Vagina (tissue), 2 donors: ENCODE measurements around the gene PRR23E. TPM values are rescaled to one million over a fixed set of nuclear protein-coding genes. Genes with fewer than 3 reads are reported as not detected.
A peak's percentile ranks its signal among the peaks of the same experiment; 100 is the strongest.

Source experiments
- DNase-seq, 2 donors: peaks; one replicate each; pipeline ENCODE4 v3.0.0-alpha.2; 2017; ENCODE audit errors: extremely low spot score in 2 of 2
- H3K27ac ChIP-seq: fragments of 200-600 bp; sonication (generic); one replicate; pipeline ENCODE4 v1.5.1; 2019
- H3K27me3 ChIP-seq: fragments of 200-600 bp; sonication (generic); one replicate; pipeline ENCODE4 v1.5.1; 2019
- H3K36me3 ChIP-seq, 2 donors: fragments of 200-600 bp; sonication (generic); one replicate each; pipeline ENCODE4 v1.5.1; 2017 to 2019
- H3K4me1 ChIP-seq: fragments of 200-600 bp; sonication (generic); one replicate; pipeline ENCODE4 v1.5.1; 2019
- H3K4me3 ChIP-seq, 2 donors: fragments of 200-600 bp; sonication (generic); 1 replicate in 1 of 2; 2 replicates in 1 of 2; pipeline ENCODE4 v1.5.1; 2016 to 2019
- H3K9me3 ChIP-seq: fragments of 200-600 bp; sonication (generic); one replicate; pipeline ENCODE4 v1.5.1; 2019
- CTCF ChIP-seq, 3 experiments: fragments of 450-650 bp in 2 of 3; fragments of 200-600 bp in 1 of 3; sonication (generic) in 1 of 3; IDR thresholded peaks; one replicate each; pipeline ENCODE4 v1.5.1; 2017 to 2019; ENCODE audit warnings: antibody characterized with exemption in 3 of 3, mild to moderate bottlenecking in 2 of 3, moderate library complexity in 2 of 3
- POLR2A ChIP-seq, 2 donors: fragments of 450-650 bp; IDR thresholded peaks; one replicate each; pipeline ENCODE4 v1.6.1; 2017; ENCODE audit warnings: antibody characterized with exemption in 2 of 2, mild to moderate bottlenecking in 2 of 2, moderate library complexity in 2 of 2
- POLR2AphosphoS5 ChIP-seq, 2 donors: sonication (generic); formaldehyde crosslinking; IDR thresholded peaks; one replicate each; pipeline ENCODE4 v1.9.0; 2017; ENCODE audit warnings: antibody characterized with exemption in 2 of 2, mild to moderate bottlenecking in 2 of 2, low read depth in 1 of 2; ENCODE audit not compliant: insufficient read depth in 1 of 2
- intact Hi-C: fragments of 100-400 bp; cut with DNase I; formaldehyde crosslinking; loops from one replicate; pipeline ENCODE4 v1.15.1; 2023
- total RNA-seq: library from RNA; depleted of rRNA; stranded (reverse); fragments of >200 nt; gene quantifications from one replicate; pipeline ENCODE4 v1.2.3, GENCODE V29; 2016

The PRR23E gene
- total RNA-seq, 1 donor from 2014 or later: not detected

GRCh38 chr3:127218454-127218922 is 25.6 kb downstream of the PRR23E start:
- H3K27me3 ChIP-seq: no peaks in the 10 kb centered on the region
- no peak overlapping the region for H3K27ac ChIP-seq
- H3K9me3 ChIP-seq: no peaks in the 10 kb centered on the region
- no peaks in the 10 kb centered on the region for H3K36me3 ChIP-seq
- H3K4me1 ChIP-seq: no peaks in the 10 kb centered on the region
- H3K4me3 ChIP-seq: no peak overlapping the region
- intact Hi-C loops: no loop called here
- no peak for TF ChIP-seq POLR2AphosphoS5 (IDR thresholded peaks at IDR 0.05; ENCODE audit: insufficient read depth in 1 of 2, low read depth in 1 of 2)
- peak; percentile 60 to 64 for DNase-seq

- Histone ChIP-seq H3K27ac (no peak overlapping the region), H3K36me3 (no peaks in the 10 kb centered on the region), H3K4me1 (no peaks in the 10 kb centered on the region), H3K4me3 (no peak overlapping the region), H3K27me3 (no peaks in the 10 kb centered on the region), H3K9me3 (no peaks in the 10 kb centered on the region)
- DNase-seq: peak; percentile 62 to 70
- intact Hi-C loops: no loop called here
- TF ChIP-seq CTCF (IDR thresholded peaks at IDR 0.05) (no peak), POLR2A (IDR thresholded peaks at IDR 0.05) (no peak), POLR2AphosphoS5 (IDR thresholded peaks at IDR 0.05; ENCODE audit: insufficient read depth in 1 of 2, low read depth in 1 of 2) (no peak)
Measured at GRCh38 chr3:127220497-127220896, 27.6 kb downstream of the PRR23E start.

- Histone ChIP-seq H3K27me3 (no peaks in the 10 kb centered on the region), H3K4me1 (no peaks in the 10 kb centered on the region), H3K27ac (no peak overlapping the region), H3K4me3 (no peak overlapping the region), H3K36me3 (no peaks in the 10 kb centered on the region), H3K9me3 (no peaks in the 10 kb centered on the region)
- intact Hi-C loops: no loop called here
- TF ChIP-seq POLR2A (IDR thresholded peaks at IDR 0.05): no peak
- TF ChIP-seq CTCF (IDR thresholded peaks at IDR 0.05): no peak
- no peak for TF ChIP-seq POLR2AphosphoS5 (IDR thresholded peaks at IDR 0.05; ENCODE audit: insufficient read depth in 1 of 2, low read depth in 1 of 2)
- DNase-seq: peak in 1 of 2 donors; percentile 91
Measured at GRCh38 chr3:127221037-127221436, 28.1 kb downstream of the PRR23E start.

- intact Hi-C loops: no loop called here
- Histone ChIP-seq H3K27me3 (no peaks in the 10 kb centered on the region), H3K9me3 (no peaks in the 10 kb centered on the region), H3K36me3 (no peaks in the 10 kb centered on the region), H3K4me1 (no peaks in the 10 kb centered on the region), H3K4me3 (no peak overlapping the region), H3K27ac (no peak overlapping the region)
- peak; percentile 67 to 84 for DNase-seq
- no peak for TF ChIP-seq POLR2AphosphoS5 (IDR thresholded peaks at IDR 0.05; ENCODE audit: insufficient read depth in 1 of 2, low read depth in 1 of 2)
- TF ChIP-seq POLR2A (IDR thresholded peaks at IDR 0.05): no peak
- TF ChIP-seq CTCF (IDR thresholded peaks at IDR 0.05): no peak
Measured at GRCh38 chr3:127221446-127222035, 28.6 kb downstream of the PRR23E start.

GRCh38 chr3:127222163-127222562 is 29.2 kb downstream of the PRR23E start:
- H3K36me3 ChIP-seq: no peaks in the 10 kb centered on the region
- no peaks in the 10 kb centered on the region for H3K4me1 ChIP-seq
- intact Hi-C loops: no loop called here
- H3K27me3 ChIP-seq: no peaks in the 10 kb centered on the region
- no peak overlapping the region for H3K4me3 ChIP-seq
- peak in 1 of 2 donors; percentile 58 for DNase-seq
- no peak for TF ChIP-seq CTCF (IDR thresholded peaks at IDR 0.05)
- TF ChIP-seq POLR2AphosphoS5 (IDR thresholded peaks at IDR 0.05; ENCODE audit: insufficient read depth in 1 of 2, low read depth in 1 of 2): no peak
- TF ChIP-seq POLR2A (IDR thresholded peaks at IDR 0.05): no peak
- H3K9me3 ChIP-seq: no peaks in the 10 kb centered on the region
- H3K27ac ChIP-seq: no peak overlapping the region
